ENCODE results near the gene SMDT1. TPM values are rescaled to one million over a fixed set of nuclear protein-coding genes. Genes with fewer than 3 reads are reported as not detected.
"Not testable (repeated sequence)": the region's sequence is repeated elsewhere in the genome, so short reads cannot be mapped to it uniquely, and the experiment has no call there.

Gene SMDT1
- total and polyA plus RNA-seq, 4 donors = 7.2 to 115 (median 39.9) TPM

DNA sequence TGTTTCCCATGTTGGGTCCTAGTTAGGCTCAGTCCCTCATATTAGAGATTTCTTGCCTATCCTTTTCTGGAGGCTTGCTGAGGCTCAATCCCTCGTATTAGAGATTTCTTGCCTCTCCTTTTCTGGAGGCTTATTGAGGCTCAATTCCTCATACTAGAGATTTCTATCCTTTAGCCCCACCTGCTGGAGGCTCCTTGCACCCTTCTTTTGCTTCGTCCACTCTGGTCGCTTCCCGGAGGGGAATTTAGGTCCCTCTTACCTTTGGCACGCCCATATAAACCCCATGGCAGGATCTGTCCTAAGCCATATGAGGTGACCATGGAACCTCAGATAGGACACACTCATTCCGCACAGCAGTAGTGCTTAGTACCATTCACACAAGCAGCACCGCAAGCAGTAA lies 35.2 kb downstream of the SMDT1 start:
- DNase-seq (ENCODE audit: low spot score) = no peak
- H3K36me3 ChIP-seq (ENCODE audit: control insufficient read depth in 4 of 4, insufficient read depth in 3 of 4, low read depth in 1 of 4, low read length in 3 of 4) = no peaks in the 10 kb centered on the region
- H3K4me1 ChIP-seq (ENCODE audit: control insufficient read depth in 4 of 4, insufficient read depth in 4 of 4, low read length in 3 of 4) = peaks cover 0 to 5% (median 0%) of the 10 kb centered on the region in 4 donors
- 92% methylated on average over 7 of the region's 7 CpGs for WGBS
- H3K27ac ChIP-seq (ENCODE audit: low read depth in 1 of 2, low read length in 2 of 2) = no peak overlapping the region
- peaks cover 0 to 9% (median 6%) of the 10 kb centered on the region in 4 donors for H3K9me3 ChIP-seq (ENCODE audit: control insufficient read depth in 4 of 4, low read length in 3 of 4)
- no peak overlapping the region for H3K9ac ChIP-seq (ENCODE audit: low read depth in 1 of 2, low read length in 2 of 2)
- H3K27me3 ChIP-seq (ENCODE audit: control insufficient read depth in 4 of 4, insufficient read depth in 4 of 4, low read length in 3 of 4) = no peaks in the 10 kb centered on the region
- TF ChIP-seq CTCF (IDR thresholded peaks at IDR 0.05; ENCODE audit: low read depth, low read length, missing input control) = peak; percentile 30
- no peak for TF ChIP-seq RXRA (IDR thresholded peaks at IDR 0.05)
- no peak for TF ChIP-seq NR2F2 (IDR thresholded peaks at IDR 0.05)
- TF ChIP-seq ATF3 (IDR thresholded peaks at IDR 0.05) = no peak
- TF ChIP-seq RAD21 (IDR thresholded peaks at IDR 0.05) = peak; percentile 55 to 76
- TF ChIP-seq ZBTB33 (IDR thresholded peaks at IDR 0.05) = no peak
- no peak for TF ChIP-seq REST (IDR thresholded peaks at IDR 0.05)
- no peak for TF ChIP-seq YY1 (IDR thresholded peaks at IDR 0.05)
- TF ChIP-seq MAX (IDR thresholded peaks at IDR 0.05) = no peak
- no peak for TF ChIP-seq EGR1 (IDR thresholded peaks at IDR 0.05; ENCODE audit: low read depth in 2 of 2)
- no peak for TF ChIP-seq TAF1 (conservative IDR thresholded peaks at IDR 0.05)
- TF ChIP-seq FOXA2 (IDR thresholded peaks at IDR 0.05) = no peak
- no peak for TF ChIP-seq JUND (IDR thresholded peaks at IDR 0.05)
- no peak for TF ChIP-seq GABPA (IDR thresholded peaks at IDR 0.05 in 1 of 2, conservative IDR thresholded peaks at IDR 0.05 in 1 of 2)
- H3K4me3 ChIP-seq (ENCODE audit: low read depth in 1 of 3, low read length in 3 of 3) = no peak overlapping the region

DNA sequence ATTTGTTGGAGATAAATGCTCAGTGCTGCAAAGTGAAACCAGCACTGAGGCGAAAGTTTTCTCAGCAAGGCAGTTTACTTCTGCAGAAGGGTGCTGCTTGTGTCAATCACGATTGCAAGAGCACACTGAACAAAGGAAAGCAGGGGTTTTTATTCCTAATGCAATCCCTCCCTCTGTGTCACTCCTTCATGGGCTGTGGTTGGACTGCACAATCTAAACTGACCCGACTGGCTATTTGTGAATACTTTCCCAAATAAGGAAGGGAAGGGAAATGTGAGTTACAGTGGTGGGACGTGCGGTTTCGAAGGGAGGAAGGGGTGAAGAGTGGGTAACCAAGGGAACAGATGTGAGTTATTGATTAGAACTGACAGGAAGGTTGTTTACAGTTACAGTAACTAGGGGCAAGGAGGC lies 35.9 kb downstream of the SMDT1 start:
- 96% methylated on average over 6 of the region's 6 CpGs for WGBS

More for the DNA sequence above, 35.9 kb downstream of the SMDT1 start:
- not testable (repeated sequence) for H3K9ac ChIP-seq (ENCODE audit: low read depth in 1 of 2, low read length in 2 of 2); H3K4me1 ChIP-seq (ENCODE audit: control insufficient read depth in 4 of 4, insufficient read depth in 4 of 4, low read length in 3 of 4); H3K4me3 ChIP-seq (ENCODE audit: low read depth in 1 of 3, low read length in 3 of 3); H3K36me3 ChIP-seq (ENCODE audit: control insufficient read depth in 4 of 4, insufficient read depth in 3 of 4, low read depth in 1 of 4, low read length in 3 of 4); H3K27me3 ChIP-seq (ENCODE audit: control insufficient read depth in 4 of 4, insufficient read depth in 4 of 4, low read length in 3 of 4); DNase-seq (ENCODE audit: low spot score); H3K9me3 ChIP-seq (ENCODE audit: control insufficient read depth in 4 of 4, low read length in 3 of 4); H3K27ac ChIP-seq (ENCODE audit: low read depth in 1 of 2, low read length in 2 of 2)

Data from liver (tissue), 9 donors.